KOPT-K1 (cell line): ENCODE data around the gene CDCA5.

Source experiments
- H3K27ac ChIP-seq: fragments of 200-600 bp; sonication (generic); 2 replicates; pipeline ENCODE4 v1.5.1; 2016; ENCODE audit warnings: antibody characterized with exemption, mild to moderate bottlenecking, low read depth, low read length; ENCODE audit not compliant: poor library complexity, severe bottlenecking
- H3K36me3 ChIP-seq: fragments of 200-600 bp; sonication (generic); 2 replicates; pipeline ENCODE4 v1.5.1; 2017; ENCODE audit warnings: antibody characterized with exemption, mild to moderate bottlenecking, low read length, moderate library complexity; ENCODE audit not compliant: insufficient read depth
- H3K9me3 ChIP-seq: fragments of 200-600 bp; sonication (generic); 2 replicates; pipeline ENCODE4 v1.5.1; 2017; ENCODE audit warnings: antibody characterized with exemption, low read length, mild to moderate bottlenecking; ENCODE audit not compliant: insufficient read depth, poor library complexity, severe bottlenecking

CDCA5 gene

GRCh38 chr11:65113361-65113756 lies 29.5 kb upstream of the CDCA5 start:
- Histone ChIP-seq H3K9me3 (no peaks in the 10 kb centered on the region), H3K27ac (peak overlapping the region; percentile 64), H3K36me3 (peaks cover 42% of the 10 kb centered on the region)

- H3K27ac ChIP-seq: peak overlapping the region; percentile 64
- H3K9me3 ChIP-seq: no peaks in the 10 kb centered on the region
- peaks cover 42% of the 10 kb centered on the region for H3K36me3 ChIP-seq
Measured at GRCh38 chr11:65112546-65113360, 28.9 kb upstream of the CDCA5 start.

GRCh38 chr11:65111744-65112545 lies 28.1 kb upstream of the CDCA5 start, which contains the start of gene TM7SF2:
Gene TM7SF2, plus strand, starts transcription at chr11:65111872. Its CDS starts 144 bp downstream, at chr11:65112016.
- Histone ChIP-seq H3K9me3 (no peaks in the 10 kb centered on the region), H3K27ac (peak within 1 kb of the TSS; percentile 64), H3K36me3 (peaks cover 48% of the 10 kb centered on the region)

GRCh38 chr11:65111159-65111743 lies 27.4 kb upstream of the CDCA5 start:
- Histone ChIP-seq H3K27ac (no peak overlapping the region), H3K36me3 (peaks cover 48% of the 10 kb centered on the region)

GRCh38 chr11:65110354-65110861 lies 26.6 kb upstream of the CDCA5 start:
- peak overlapping the region; percentile 3 for H3K27ac ChIP-seq
- H3K36me3 ChIP-seq: peaks cover 46% of the 10 kb centered on the region
- H3K9me3 ChIP-seq: no peaks in the 10 kb centered on the region

More at GRCh38 chr11:65111159-65111743, 27.4 kb upstream of the CDCA5 start:
- H3K9me3 ChIP-seq: no peaks in the 10 kb centered on the region

GRCh38 chr11:65109231-65110198 lies 25.7 kb upstream of the CDCA5 start:
- Histone ChIP-seq H3K36me3 (peaks cover 50% of the 10 kb centered on the region), H3K9me3 (no peaks in the 10 kb centered on the region), H3K27ac (no peak overlapping the region)

GRCh38 chr11:65108469-65109123 lies 24.8 kb upstream of the CDCA5 start:
- Histone ChIP-seq H3K27ac (no peak overlapping the region), H3K36me3 (peaks cover 50% of the 10 kb centered on the region), H3K9me3 (no peaks in the 10 kb centered on the region)

GRCh38 chr11:65107751-65108468 lies 24.1 kb upstream of the CDCA5 start:
- Histone ChIP-seq H3K36me3 (peaks cover 53% of the 10 kb centered on the region), H3K9me3 (no peaks in the 10 kb centered on the region)

GRCh38 chr11:65107078-65107477 lies 23.2 kb upstream of the CDCA5 start:
- Histone ChIP-seq H3K27ac (no peak overlapping the region), H3K36me3 (peaks cover 61% of the 10 kb centered on the region), H3K9me3 (no peaks in the 10 kb centered on the region)

More at GRCh38 chr11:65107751-65108468, 24.1 kb upstream of the CDCA5 start:
- H3K27ac ChIP-seq: no peak overlapping the region

- no peaks in the 10 kb centered on the region for H3K9me3 ChIP-seq
- H3K27ac ChIP-seq: no peak overlapping the region
- peaks cover 63% of the 10 kb centered on the region for H3K36me3 ChIP-seq
Measured at GRCh38 chr11:65104628-65105027, 20.8 kb upstream of the CDCA5 start.

GRCh38 chr11:65103476-65103875 lies 19.6 kb upstream of the CDCA5 start:
- Histone ChIP-seq H3K27ac (no peak overlapping the region), H3K36me3 (peaks cover 62% of the 10 kb centered on the region), H3K9me3 (no peaks in the 10 kb centered on the region)

- H3K27ac ChIP-seq: no peak overlapping the region
- no peaks in the 10 kb centered on the region for H3K9me3 ChIP-seq
- peaks cover 60% of the 10 kb centered on the region for H3K36me3 ChIP-seq
Measured at GRCh38 chr11:65102142-65103095, 18.6 kb upstream of the CDCA5 start.
